ENCODE results near the gene ZP3.
"Not testable (repeated sequence)": the region's sequence is repeated elsewhere in the genome, so short reads cannot be mapped to it uniquely, and the experiment has no call there.

ZP3 gene

GRCh38 chr7:76485822-76486610 lies 61.3 kb downstream of the ZP3 start:
- DNase-seq (ENCODE audit: low read depth, low spot score) = not testable (repeated sequence)

GRCh38 chr7:76486618-76487017 lies 61.9 kb downstream of the ZP3 start:
- not testable (repeated sequence) for DNase-seq (ENCODE audit: low read depth, low spot score)

DNA sequence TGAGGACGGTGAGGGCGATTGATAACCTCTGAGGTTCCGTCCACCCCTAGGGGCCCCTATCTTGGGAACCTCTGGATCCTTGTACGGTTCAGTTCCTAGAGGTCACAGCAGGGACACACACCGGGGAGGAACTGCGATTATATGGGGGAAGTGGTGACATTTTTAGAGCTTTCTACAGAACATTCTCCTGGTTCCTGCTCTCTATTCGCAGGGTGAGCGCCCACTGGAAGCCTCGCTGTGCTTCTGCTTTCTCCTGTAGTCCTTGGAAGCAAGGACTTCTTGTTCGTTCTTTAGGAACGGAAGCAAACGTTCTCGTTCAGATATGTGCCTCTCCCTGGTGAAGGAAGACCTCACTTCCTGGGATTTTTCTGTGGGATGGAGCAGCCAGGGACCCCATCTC lies 63.2 kb downstream of the ZP3 start:
- DNase-seq (ENCODE audit: low read depth, low spot score) = not testable (repeated sequence)

Measured in iPS DF 19.7 (cell line).